Ascending aorta (tissue), 2 donors: ENCODE measurements around the gene LRRC52. TPM values are rescaled to one million over a fixed set of nuclear protein-coding genes. Genes with fewer than 3 reads are reported as not detected.

Experiments
- DNase-seq, 2 donors: peaks; one replicate each; pipeline ENCODE4 v3.0.0-alpha.2; 2019; ENCODE audit warnings: low spot score in 2 of 2
- H3K27ac ChIP-seq, 2 donors: fragments of 200-600 bp; sonication (generic); one replicate each; pipeline ENCODE4 v1.5.1; 2016 to 2017; ENCODE audit warnings: mild to moderate bottlenecking in 1 of 2
- H3K27me3 ChIP-seq: fragments of 200-600 bp; sonication (generic); one replicate; pipeline ENCODE4 v1.5.1; 2017
- H3K36me3 ChIP-seq, 2 donors: fragments of 200-600 bp; sonication (generic); one replicate each; pipeline ENCODE4 v1.5.1; 2016
- H3K4me1 ChIP-seq, 2 donors: fragments of 200-600 bp; sonication (generic); one replicate each; pipeline ENCODE4 v1.5.1; 2016 to 2017; ENCODE audit warnings: mild to moderate bottlenecking in 1 of 2
- H3K4me3 ChIP-seq, 2 donors: fragments of 200-600 bp; sonication (generic); one replicate each; pipeline ENCODE4 v1.5.1; 2016 to 2017; ENCODE audit warnings: mild to moderate bottlenecking in 1 of 2
- H3K9me3 ChIP-seq, 2 donors: fragments of 200-600 bp; sonication (generic); one replicate each; pipeline ENCODE4 v1.5.1; 2016
- CTCF ChIP-seq, 3 experiments: fragments of 200-600 bp in 2 of 3; fragments of 450-650 bp in 1 of 3; sonication (generic) in 2 of 3; IDR thresholded peaks; one replicate each; pipeline ENCODE4 v1.5.1; 2016 to 2019; ENCODE audit warnings: antibody characterized with exemption in 3 of 3, mild to moderate bottlenecking in 1 of 3, moderate library complexity in 1 of 3
- intact Hi-C: fragments of 100-400 bp; cut with DNase I; formaldehyde crosslinking; loops from one replicate; pipeline ENCODE4 v1.15.1; 2023
- total RNA-seq: library from RNA; depleted of rRNA; stranded (reverse); fragments of >200 nt; gene quantifications from one replicate; pipeline ENCODE4 v1.1.0, GENCODE V29; 2016

LRRC52 gene
- total RNA-seq, 1 donor from 2014 or later = not detected

- no peak overlapping the region for H3K27ac ChIP-seq
- H3K36me3 ChIP-seq = no peaks in the 10 kb centered on the region
- no peak for DNase-seq
- H3K9me3 ChIP-seq = no peaks in the 10 kb centered on the region
- intact Hi-C loops = no loop called here
- no peaks in the 10 kb centered on the region for H3K4me1 ChIP-seq
- no peak for TF ChIP-seq CTCF (IDR thresholded peaks at IDR 0.05)
- H3K27me3 ChIP-seq = no peaks in the 10 kb centered on the region
- no peak overlapping the region for H3K4me3 ChIP-seq
Observed at GRCh38 chr1:165532053-165532452, 11.7 kb upstream of the LRRC52 start.

- H3K27ac ChIP-seq = no peak overlapping the region
- intact Hi-C loops = no loop called here
- no peak for TF ChIP-seq CTCF (IDR thresholded peaks at IDR 0.05)
- H3K27me3 ChIP-seq = no peaks in the 10 kb centered on the region
- no peaks in the 10 kb centered on the region for H3K36me3 ChIP-seq
- H3K4me3 ChIP-seq = no peak overlapping the region
- DNase-seq = no peak
- H3K9me3 ChIP-seq = no peaks in the 10 kb centered on the region
- no peaks in the 10 kb centered on the region for H3K4me1 ChIP-seq
Observed at GRCh38 chr1:165533254-165533653, 10.5 kb upstream of the LRRC52 start.

- H3K9me3 ChIP-seq = no peaks in the 10 kb centered on the region
- no peaks in the 10 kb centered on the region for H3K36me3 ChIP-seq
- no peak overlapping the region for H3K27ac ChIP-seq
- H3K27me3 ChIP-seq = no peaks in the 10 kb centered on the region
- intact Hi-C loops = no loop called here
- H3K4me3 ChIP-seq = no peak overlapping the region
- TF ChIP-seq CTCF (IDR thresholded peaks at IDR 0.05) = no peak
- peaks cover 0 to 3% of the 10 kb centered on the region in 2 donors for H3K4me1 ChIP-seq
- DNase-seq = no peak
Observed at GRCh38 chr1:165536016-165536415, 7.8 kb upstream of the LRRC52 start.

GRCh38 chr1:165537356-165538109 lies 6.3 kb upstream of the LRRC52 start:
- intact Hi-C loops = no loop called here
- DNase-seq = no peak
- no peak overlapping the region for H3K27ac ChIP-seq
- H3K36me3 ChIP-seq = no peaks in the 10 kb centered on the region
- H3K9me3 ChIP-seq = no peaks in the 10 kb centered on the region
- peaks cover 0 to 3% of the 10 kb centered on the region in 2 donors for H3K4me1 ChIP-seq
- no peaks in the 10 kb centered on the region for H3K27me3 ChIP-seq
- H3K4me3 ChIP-seq = no peak overlapping the region
- TF ChIP-seq CTCF (IDR thresholded peaks at IDR 0.05) = no peak

GRCh38 chr1:165539306-165539705 lies 4.5 kb upstream of the LRRC52 start:
- intact Hi-C loops = no loop called here
- no peak for TF ChIP-seq CTCF (IDR thresholded peaks at IDR 0.05)
- Histone ChIP-seq H3K27ac (no peak overlapping the region), H3K27me3 (no peaks in the 10 kb centered on the region), H3K36me3 (no peaks in the 10 kb centered on the region), H3K4me1 (peaks cover 0 to 3% of the 10 kb centered on the region in 2 donors), H3K9me3 (no peaks in the 10 kb centered on the region), H3K4me3 (no peak overlapping the region)
- DNase-seq = no peak
